Glutamatergic neuron (in vitro differentiated cells): Measurements from ENCODE around the gene KLB. TPM values are rescaled to one million over a fixed set of nuclear protein-coding genes. Genes with fewer than 3 reads are reported as not detected.

Experiments
- DNase-seq: peaks from one replicate; pipeline ENCODE4 v3.0.0; 2022
- H3K27ac Mint-ChIP-seq: one replicate; pipeline ENCODE4 v1.8.0; 2020; ENCODE audit warnings: mild to moderate bottlenecking, mixed read lengths, inconsistent platforms; ENCODE audit not compliant: unreplicated experiment
- H3K27me3 Mint-ChIP-seq: one replicate; pipeline ENCODE4 v1.8.0; 2020; ENCODE audit warnings: mild to moderate bottlenecking, moderate library complexity, mixed read lengths, inconsistent platforms; ENCODE audit not compliant: unreplicated experiment
- H3K36me3 Mint-ChIP-seq: one replicate; pipeline ENCODE4 v1.8.0; 2020; ENCODE audit warnings: mild to moderate bottlenecking, mixed read lengths, inconsistent platforms; ENCODE audit not compliant: unreplicated experiment
- H3K4me1 Mint-ChIP-seq: one replicate; pipeline ENCODE4 v1.8.0; 2020; ENCODE audit warnings: mild to moderate bottlenecking, low read depth, mixed read lengths, inconsistent platforms; ENCODE audit not compliant: unreplicated experiment
- H3K4me3 Mint-ChIP-seq: one replicate; pipeline ENCODE4 v1.8.0; 2020; ENCODE audit warnings: mild to moderate bottlenecking, mixed read lengths, inconsistent platforms; ENCODE audit not compliant: unreplicated experiment
- H3K9me3 Mint-ChIP-seq: one replicate; pipeline ENCODE4 v1.8.0; 2020; ENCODE audit warnings: mild to moderate bottlenecking, moderate library complexity, mixed read lengths, inconsistent platforms; ENCODE audit not compliant: unreplicated experiment
- total RNA-seq: library from RNA; stranded (reverse); fragmentation: NEBNext Ultra II Directional; extraction: Animal tissue kit (Norgen Biotek cat#: 25700); gene quantifications from one replicate; pipeline ENCODE4 v1.2.1, GENCODE V29; 2021; ENCODE audit not compliant: unreplicated experiment
- TF ChIP-seq, protein P1 (sequence below): fragments of 200-600 bp; sonication (generic); IDR thresholded peaks from one replicate; pipeline ENCODE4 v1.5.0; 2021; ENCODE audit not compliant: partially characterized antibody, unreplicated experiment

Gene KLB
- total RNA-seq, 1 donor from 2014 or later, result not detected

DNA sequence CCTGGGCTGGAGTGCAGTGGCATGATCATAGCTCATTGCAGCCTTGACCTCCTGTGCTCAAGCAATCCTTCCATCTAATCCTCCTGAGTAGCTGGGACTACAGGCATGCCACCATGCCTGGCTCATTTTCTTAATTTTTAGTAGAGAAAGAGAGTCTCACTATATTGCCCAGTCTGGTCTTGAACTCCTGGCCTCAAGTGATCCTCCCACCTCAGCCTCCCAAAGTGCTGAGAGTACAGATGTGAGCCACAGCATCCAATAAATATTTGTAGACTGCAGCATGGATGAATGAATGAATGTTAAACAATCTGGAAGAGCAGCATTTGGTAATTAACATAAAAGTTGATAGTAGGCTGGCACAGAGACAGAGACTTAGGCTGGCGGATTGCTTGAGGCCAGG, 20.0 kb downstream of the KLB start:
- no peak for DNase-seq

DNA sequence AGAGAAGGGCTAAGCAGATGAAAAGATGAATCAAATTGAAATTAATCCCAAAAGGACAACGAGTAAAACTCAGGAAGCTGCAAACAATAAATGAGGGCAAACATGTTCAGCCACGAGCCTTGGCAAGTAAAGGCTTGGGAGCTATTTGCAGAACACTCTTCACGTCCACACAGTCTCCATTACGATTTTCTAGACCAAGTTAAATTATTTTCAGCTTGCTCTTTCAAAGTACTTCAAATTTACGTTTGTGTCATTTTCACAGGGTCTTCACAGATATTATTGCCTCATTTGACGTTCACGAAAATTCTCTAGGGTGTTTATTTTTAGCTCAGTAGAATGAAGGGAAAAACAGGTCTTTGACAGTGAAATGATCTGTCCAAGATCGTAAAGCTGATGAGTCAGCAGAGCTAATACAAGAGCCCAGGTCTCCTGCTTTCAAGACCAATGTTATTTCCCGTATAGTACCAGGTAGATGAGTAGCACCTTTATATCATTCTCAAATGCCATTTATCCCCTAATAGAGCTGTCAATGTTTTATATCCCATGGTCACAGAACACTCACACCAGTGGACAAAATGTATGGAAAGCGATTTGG, 20.9 kb downstream of the KLB start:
- H3K4me1 Mint-ChIP-seq, result peaks cover 2% of the 10 kb centered on the region
- no peaks in the 10 kb centered on the region for H3K9me3 Mint-ChIP-seq
- no peak overlapping the region for H3K4me3 Mint-ChIP-seq
- H3K27me3 Mint-ChIP-seq, result peaks cover 3% of the 10 kb centered on the region
- H3K27ac Mint-ChIP-seq, result no peak overlapping the region
- TF ChIP-seq, protein P1, sequence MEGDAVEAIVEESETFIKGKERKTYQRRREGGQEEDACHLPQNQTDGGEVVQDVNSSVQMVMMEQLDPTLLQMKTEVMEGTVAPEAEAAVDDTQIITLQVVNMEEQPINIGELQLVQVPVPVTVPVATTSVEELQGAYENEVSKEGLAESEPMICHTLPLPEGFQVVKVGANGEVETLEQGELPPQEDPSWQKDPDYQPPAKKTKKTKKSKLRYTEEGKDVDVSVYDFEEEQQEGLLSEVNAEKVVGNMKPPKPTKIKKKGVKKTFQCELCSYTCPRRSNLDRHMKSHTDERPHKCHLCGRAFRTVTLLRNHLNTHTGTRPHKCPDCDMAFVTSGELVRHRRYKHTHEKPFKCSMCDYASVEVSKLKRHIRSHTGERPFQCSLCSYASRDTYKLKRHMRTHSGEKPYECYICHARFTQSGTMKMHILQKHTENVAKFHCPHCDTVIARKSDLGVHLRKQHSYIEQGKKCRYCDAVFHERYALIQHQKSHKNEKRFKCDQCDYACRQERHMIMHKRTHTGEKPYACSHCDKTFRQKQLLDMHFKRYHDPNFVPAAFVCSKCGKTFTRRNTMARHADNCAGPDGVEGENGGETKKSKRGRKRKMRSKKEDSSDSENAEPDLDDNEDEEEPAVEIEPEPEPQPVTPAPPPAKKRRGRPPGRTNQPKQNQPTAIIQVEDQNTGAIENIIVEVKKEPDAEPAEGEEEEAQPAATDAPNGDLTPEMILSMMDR, result no peak
- no peak for DNase-seq
- H3K36me3 Mint-ChIP-seq, result no peaks in the 10 kb centered on the region

More for the DNA sequence above, 20.0 kb downstream of the KLB start:
- no peaks in the 10 kb centered on the region for H3K9me3 Mint-ChIP-seq
- H3K36me3 Mint-ChIP-seq, result no peaks in the 10 kb centered on the region
- peaks cover 2% of the 10 kb centered on the region for H3K4me1 Mint-ChIP-seq
- TF ChIP-seq, protein P1, result no peak
- peaks cover 2% of the 10 kb centered on the region for H3K27me3 Mint-ChIP-seq
- no peak overlapping the region for H3K27ac Mint-ChIP-seq
- no peak overlapping the region for H3K4me3 Mint-ChIP-seq

DNA sequence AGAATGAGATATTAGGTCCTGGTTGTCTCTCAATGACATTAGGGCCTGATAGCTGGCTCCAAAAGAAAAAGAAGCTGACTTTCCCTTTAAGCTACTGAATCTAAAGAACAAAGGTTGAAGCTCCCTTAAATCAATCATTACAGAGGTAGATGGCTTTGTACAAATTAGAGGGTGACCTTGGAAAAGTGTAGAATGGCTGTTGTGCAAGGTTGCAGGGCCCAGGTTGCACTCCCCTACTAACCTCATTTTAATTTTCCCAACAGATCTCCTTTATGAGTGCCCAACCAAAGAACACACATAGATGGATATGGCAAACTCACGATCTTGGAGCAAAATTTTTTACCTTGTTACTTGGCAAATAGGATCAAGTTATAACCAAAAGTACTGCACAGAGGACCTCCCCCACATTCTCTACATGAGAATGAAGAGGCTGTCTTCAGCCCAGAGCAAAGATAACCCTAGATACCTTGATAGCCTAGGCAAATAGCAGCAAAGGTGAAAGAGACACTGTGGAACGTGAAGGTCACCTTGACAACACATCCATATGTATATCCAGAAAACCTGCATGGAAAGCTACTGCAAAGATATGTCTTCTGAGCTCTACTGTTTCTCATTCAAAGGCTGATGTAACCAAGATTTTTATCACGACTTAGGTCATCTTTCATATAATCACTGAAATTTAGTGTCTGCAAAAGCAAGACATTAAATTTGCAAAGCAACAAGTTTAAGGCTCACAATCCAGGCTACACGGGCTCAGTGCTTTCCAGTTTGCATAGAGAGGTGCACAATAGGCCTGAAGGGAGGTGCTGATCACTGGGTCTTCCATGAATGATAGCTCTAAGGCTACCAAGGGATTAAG, 23.0 kb downstream of the KLB start:
- H3K27ac Mint-ChIP-seq, result no peak overlapping the region
- H3K9me3 Mint-ChIP-seq, result no peaks in the 10 kb centered on the region
- DNase-seq, result no peak
- TF ChIP-seq, protein P1, result no peak
- H3K4me1 Mint-ChIP-seq, result peaks cover 2% of the 10 kb centered on the region
- no peak overlapping the region for H3K4me3 Mint-ChIP-seq
- H3K36me3 Mint-ChIP-seq, result no peaks in the 10 kb centered on the region
- peaks cover 3% of the 10 kb centered on the region for H3K27me3 Mint-ChIP-seq

GRCh38 chr4:39433878-39434492, 27.3 kb downstream of the KLB start:
- no peak overlapping the region for H3K27ac Mint-ChIP-seq
- peaks cover 5% of the 10 kb centered on the region for H3K27me3 Mint-ChIP-seq
- H3K9me3 Mint-ChIP-seq, result no peaks in the 10 kb centered on the region
- H3K4me1 Mint-ChIP-seq, result no peaks in the 10 kb centered on the region
- no peak for DNase-seq
- no peaks in the 10 kb centered on the region for H3K36me3 Mint-ChIP-seq
- TF ChIP-seq, protein P1, result no peak
- H3K4me3 Mint-ChIP-seq, result no peak overlapping the region
